Measurements from ENCODE around the gene MORN1. TPM values are rescaled to one million over a fixed set of nuclear protein-coding genes. Genes with fewer than 3 reads are reported as not detected.

The MORN1 gene
- total and polyA plus RNA-seq, 4 donors = 5.2 to 23.9 (median 13.9) TPM

DNA sequence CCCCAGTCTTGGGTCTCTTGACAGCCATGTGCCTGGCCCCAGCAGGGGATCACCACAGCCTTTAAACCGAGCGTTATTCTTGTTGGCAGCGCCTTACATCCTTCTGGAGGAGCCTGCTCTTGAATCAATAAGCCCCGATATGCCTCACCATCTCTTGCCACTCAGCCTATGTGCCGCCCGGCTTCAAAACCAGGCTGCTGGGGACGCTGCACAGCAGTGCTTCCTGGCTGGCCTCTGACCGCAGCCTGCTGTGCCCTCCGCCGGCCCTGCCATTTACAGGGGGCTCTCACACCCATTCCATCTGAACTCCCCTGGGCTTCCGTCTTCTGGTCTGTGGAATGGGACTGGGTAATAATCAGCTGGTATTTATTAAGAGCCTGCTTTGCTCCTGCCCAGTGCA is 24.0 kb upstream of the MORN1 start:
- H3K9ac ChIP-seq (ENCODE audit: insufficient read depth in 1 of 2, low read length in 2 of 2) = no peak overlapping the region
- no peaks in the 10 kb centered on the region for H3K9me3 ChIP-seq (ENCODE audit: control insufficient read depth in 4 of 4, insufficient read depth in 3 of 4, low read length in 3 of 4)
- H3K36me3 ChIP-seq (ENCODE audit: control insufficient read depth in 4 of 4, insufficient read depth in 4 of 4, low read length in 4 of 4) = peaks cover 0 to under 1% (median 0%) of the 10 kb centered on the region in 4 donors
- peaks cover 0 to 27% (median 12%) of the 10 kb centered on the region in 5 donors for H3K4me1 ChIP-seq (ENCODE audit: control insufficient read depth in 5 of 5, insufficient read depth in 5 of 5, low read length in 5 of 5)
- TF ChIP-seq, protein P1, sequence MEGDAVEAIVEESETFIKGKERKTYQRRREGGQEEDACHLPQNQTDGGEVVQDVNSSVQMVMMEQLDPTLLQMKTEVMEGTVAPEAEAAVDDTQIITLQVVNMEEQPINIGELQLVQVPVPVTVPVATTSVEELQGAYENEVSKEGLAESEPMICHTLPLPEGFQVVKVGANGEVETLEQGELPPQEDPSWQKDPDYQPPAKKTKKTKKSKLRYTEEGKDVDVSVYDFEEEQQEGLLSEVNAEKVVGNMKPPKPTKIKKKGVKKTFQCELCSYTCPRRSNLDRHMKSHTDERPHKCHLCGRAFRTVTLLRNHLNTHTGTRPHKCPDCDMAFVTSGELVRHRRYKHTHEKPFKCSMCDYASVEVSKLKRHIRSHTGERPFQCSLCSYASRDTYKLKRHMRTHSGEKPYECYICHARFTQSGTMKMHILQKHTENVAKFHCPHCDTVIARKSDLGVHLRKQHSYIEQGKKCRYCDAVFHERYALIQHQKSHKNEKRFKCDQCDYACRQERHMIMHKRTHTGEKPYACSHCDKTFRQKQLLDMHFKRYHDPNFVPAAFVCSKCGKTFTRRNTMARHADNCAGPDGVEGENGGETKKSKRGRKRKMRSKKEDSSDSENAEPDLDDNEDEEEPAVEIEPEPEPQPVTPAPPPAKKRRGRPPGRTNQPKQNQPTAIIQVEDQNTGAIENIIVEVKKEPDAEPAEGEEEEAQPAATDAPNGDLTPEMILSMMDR (IDR thresholded peaks at IDR 0.05; ENCODE audit: control extremely low read depth, extremely low read depth) = no peak
- no peak overlapping the region for H3K27ac ChIP-seq (ENCODE audit: low read depth in 1 of 2, low read length in 1 of 2)
- H3K27me3 ChIP-seq (ENCODE audit: control insufficient read depth in 3 of 3, insufficient read depth in 3 of 3, low read length in 2 of 3) = no peaks in the 10 kb centered on the region
- H3K4me3 ChIP-seq = no peak overlapping the region
- ATAC-seq (ENCODE audit: insufficient read depth, low FRiP score) (no peak), DNase-seq (no peak)
- WGBS, 2 donors = 66 to 72% methylated on average over 11 of the region's 11 CpGs

DNA sequence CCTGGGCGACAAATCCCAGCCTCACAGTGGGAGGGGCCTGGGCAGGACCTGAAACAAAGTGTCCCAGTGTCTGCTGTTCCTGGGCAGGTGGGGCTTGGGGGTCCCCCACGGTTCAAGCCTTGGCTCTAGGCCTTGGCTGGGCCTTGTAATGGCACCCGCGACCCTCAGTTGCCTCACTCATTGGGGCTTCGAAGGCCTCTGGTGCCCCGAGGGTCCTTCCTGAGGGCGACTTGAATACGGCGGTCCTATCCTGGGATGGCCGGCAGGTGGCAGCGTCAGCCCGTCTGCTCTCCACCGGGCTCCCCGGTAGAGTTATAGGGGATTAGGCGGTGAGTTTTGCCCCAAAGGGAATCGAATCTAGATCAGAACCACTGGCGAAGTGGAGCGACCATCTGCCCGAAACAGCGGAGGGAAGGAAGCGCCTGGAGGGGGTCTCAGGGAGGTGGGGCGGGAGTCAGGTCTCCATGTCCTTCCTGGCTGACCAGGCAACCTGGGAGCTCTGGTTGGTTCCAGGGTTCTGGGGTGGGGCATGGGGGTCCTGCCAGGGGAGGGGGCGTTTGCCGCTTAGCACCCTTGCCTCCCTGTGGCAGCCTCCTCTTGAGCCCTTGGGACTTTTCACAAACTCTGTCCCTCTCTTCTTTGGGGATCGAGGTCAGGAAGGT is 23.1 kb upstream of the MORN1 start:
- TF ChIP-seq, protein P1 (IDR thresholded peaks at IDR 0.05; ENCODE audit: control extremely low read depth, extremely low read depth) = peak; percentile 86
- peaks cover 0 to 27% (median 12%) of the 10 kb centered on the region in 5 donors for H3K4me1 ChIP-seq (ENCODE audit: control insufficient read depth in 5 of 5, insufficient read depth in 5 of 5, low read length in 5 of 5)
- H3K4me3 ChIP-seq = no peak overlapping the region
- no peak for ATAC-seq (ENCODE audit: insufficient read depth, low FRiP score)
- H3K9me3 ChIP-seq (ENCODE audit: control insufficient read depth in 4 of 4, insufficient read depth in 3 of 4, low read length in 3 of 4) = no peaks in the 10 kb centered on the region
- H3K27ac ChIP-seq (ENCODE audit: low read depth in 1 of 2, low read length in 1 of 2) = no peak overlapping the region
- no peaks in the 10 kb centered on the region for H3K27me3 ChIP-seq (ENCODE audit: control insufficient read depth in 3 of 3, insufficient read depth in 3 of 3, low read length in 2 of 3)
- WGBS, 2 donors = 3 to 4% methylated on average over 25 of the region's 25 CpGs
- peaks cover 0 to 6% (median 3%) of the 10 kb centered on the region in 4 donors for H3K36me3 ChIP-seq (ENCODE audit: control insufficient read depth in 4 of 4, insufficient read depth in 4 of 4, low read length in 4 of 4)
- DNase-seq = peak; percentile 75 to 85 (median 75)
- no peak overlapping the region for H3K9ac ChIP-seq (ENCODE audit: insufficient read depth in 1 of 2, low read length in 2 of 2)

DNA sequence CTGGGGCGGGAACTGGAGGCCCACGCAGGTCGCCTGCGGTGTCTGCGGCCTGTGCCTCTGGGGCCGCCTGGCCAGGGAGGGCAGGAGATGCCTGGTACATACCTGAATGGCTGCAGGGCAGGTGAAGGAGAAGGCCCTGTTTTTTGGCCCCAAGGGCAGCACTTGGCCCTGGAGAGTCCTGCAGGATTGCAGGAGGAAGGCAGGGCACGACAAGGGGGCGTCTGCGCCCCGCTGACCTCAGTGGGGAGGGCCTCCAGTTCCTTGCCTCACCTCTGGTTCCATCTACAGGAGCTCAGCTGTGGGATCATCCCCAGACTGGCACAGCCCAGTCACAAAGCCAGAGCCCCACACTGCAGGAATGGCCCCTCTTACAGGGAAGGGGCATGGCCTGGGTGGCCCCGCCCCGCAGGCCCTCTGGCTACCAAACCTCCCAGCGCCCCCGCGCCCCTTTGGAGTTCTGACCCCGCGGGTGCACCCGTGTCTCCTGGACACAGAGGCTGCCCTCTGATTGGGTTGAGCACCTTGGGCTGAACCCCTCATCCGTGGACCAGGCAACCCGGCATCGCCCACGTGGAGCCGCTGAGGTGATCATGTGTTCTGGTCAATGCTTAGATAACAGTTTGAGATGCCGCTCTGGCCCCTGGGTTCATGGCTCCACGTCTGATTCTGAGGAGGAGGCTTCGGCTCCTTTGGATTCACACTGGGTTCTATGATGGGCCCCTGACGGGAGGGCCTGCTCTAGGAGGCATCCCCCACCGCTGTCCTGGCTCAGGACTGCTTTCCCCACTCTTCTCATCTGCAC is 22.3 kb upstream of the MORN1 start:
- 52 to 54% methylated on average over 28 of the region's 28 CpGs for whole genome bisulfite sequencing, 2 donors
- Histone ChIP-seq H3K36me3 (ENCODE audit: control insufficient read depth in 4 of 4, insufficient read depth in 4 of 4, low read length in 4 of 4) (peaks cover 0 to 11% (median 3%) of the 10 kb centered on the region in 4 donors), H3K27ac (ENCODE audit: low read depth in 1 of 2, low read length in 1 of 2) (no peak overlapping the region), H3K4me3 (no peak overlapping the region), H3K27me3 (ENCODE audit: control insufficient read depth in 3 of 3, insufficient read depth in 3 of 3, low read length in 2 of 3) (no peaks in the 10 kb centered on the region), H3K9me3 (ENCODE audit: control insufficient read depth in 4 of 4, insufficient read depth in 3 of 4, low read length in 3 of 4) (no peaks in the 10 kb centered on the region), H3K9ac (ENCODE audit: insufficient read depth in 1 of 2, low read length in 2 of 2) (no peak overlapping the region), H3K4me1 (ENCODE audit: control insufficient read depth in 5 of 5, insufficient read depth in 5 of 5, low read length in 5 of 5) (peaks cover 0 to 27% (median 12%) of the 10 kb centered on the region in 5 donors)
- no peak for ATAC-seq (ENCODE audit: insufficient read depth, low FRiP score)
- TF ChIP-seq, protein P1 (IDR thresholded peaks at IDR 0.05; ENCODE audit: control extremely low read depth, extremely low read depth) = no peak
- DNase-seq = no peak
